ENCODE data around the gene TLE4.

The TLE4 gene

GRCh38 chr9:79693750-79694149, 122.0 kb downstream of the TLE4 start:
- no peak for DNase-seq (ENCODE audit: low spot score)
- TF ChIP-seq CTCF (IDR thresholded peaks at IDR 0.05; ENCODE audit: borderline replicate concordance, control extremely low read depth, extremely low read depth, insufficient read depth, missing control alignments): no peak
- in situ Hi-C loops (cut with MboI; ENCODE audit: low sequenced_read_pairs, unreplicated experiment): no loop called here

GRCh38 chr9:79694208-79694607, 122.4 kb downstream of the TLE4 start:
- in situ Hi-C loops (cut with MboI; ENCODE audit: low sequenced_read_pairs, unreplicated experiment): no loop called here
- DNase-seq (ENCODE audit: low spot score): no peak
- no peak for TF ChIP-seq CTCF (IDR thresholded peaks at IDR 0.05; ENCODE audit: borderline replicate concordance, control extremely low read depth, extremely low read depth, insufficient read depth, missing control alignments)

GRCh38 chr9:79694676-79695400, 123.1 kb downstream of the TLE4 start:
- in situ Hi-C loops (cut with MboI; ENCODE audit: low sequenced_read_pairs, unreplicated experiment): no loop called here
- DNase-seq (ENCODE audit: low spot score): no peak
- TF ChIP-seq CTCF (IDR thresholded peaks at IDR 0.05; ENCODE audit: borderline replicate concordance, control extremely low read depth, extremely low read depth, insufficient read depth, missing control alignments): no peak

- no peak for TF ChIP-seq CTCF (IDR thresholded peaks at IDR 0.05; ENCODE audit: borderline replicate concordance, control extremely low read depth, extremely low read depth, insufficient read depth, missing control alignments)
- no peak for DNase-seq (ENCODE audit: low spot score)
- in situ Hi-C loops (cut with MboI; ENCODE audit: low sequenced_read_pairs, unreplicated experiment): no loop called here
Measured at GRCh38 chr9:79695531-79696175, 123.9 kb downstream of the TLE4 start.

- in situ Hi-C loops (cut with MboI; ENCODE audit: low sequenced_read_pairs, unreplicated experiment): no loop called here
- no peak for DNase-seq (ENCODE audit: low spot score)
- no peak for TF ChIP-seq CTCF (IDR thresholded peaks at IDR 0.05; ENCODE audit: borderline replicate concordance, control extremely low read depth, extremely low read depth, insufficient read depth, missing control alignments)
Measured at GRCh38 chr9:79698967-79699366, 127.2 kb downstream of the TLE4 start.

- DNase-seq (ENCODE audit: low spot score): no peak
- in situ Hi-C loops (cut with MboI; ENCODE audit: low sequenced_read_pairs, unreplicated experiment): no loop called here
- TF ChIP-seq CTCF (IDR thresholded peaks at IDR 0.05; ENCODE audit: borderline replicate concordance, control extremely low read depth, extremely low read depth, insufficient read depth, missing control alignments): no peak
Measured at GRCh38 chr9:79699479-79699878, 127.7 kb downstream of the TLE4 start.

Data from GM13976 (cell line).